Esophagus muscularis mucosa (tissue), 4 donors: ENCODE results near the gene GDA. TPM values are rescaled to one million over a fixed set of nuclear protein-coding genes. Genes with fewer than 3 reads are reported as not detected.

Source experiments
- DNase-seq: peaks from one replicate; pipeline ENCODE4 v3.0.0-alpha.2; 2017; ENCODE audit errors: extremely low spot score
- H3K27ac ChIP-seq, 4 donors: fragments of 200-600 bp; sonication (generic); replicated peaks in 1 of 4; 1 replicate in 3 of 4; 2 replicates in 1 of 4; pipeline ENCODE4 v1.5.1; 2016 to 2019; ENCODE audit warnings: mild to moderate bottlenecking in 1 of 4
- H3K27me3 ChIP-seq, 4 donors: fragments of 200-600 bp; sonication (generic); one replicate each; pipeline versions ENCODE4 v1.5.1 to v1.6.0; 2016 to 2019
- H3K36me3 ChIP-seq, 4 donors: fragments of 200-600 bp; sonication (generic); one replicate each; pipeline ENCODE4 v1.5.1; 2016 to 2019
- H3K4me1 ChIP-seq, 4 donors: fragments of 200-600 bp; sonication (generic); one replicate each; pipeline ENCODE4 v1.5.1; 2016 to 2019
- H3K4me3 ChIP-seq, 4 donors: fragments of 200-600 bp; sonication (generic); 1 replicate in 2 of 4; 2 replicates in 2 of 4; pipeline ENCODE4 v1.5.1; 2016 to 2019; ENCODE audit warnings: mild to moderate bottlenecking in 4 of 4, moderate library complexity in 1 of 4
- H3K9me3 ChIP-seq, 4 donors: fragments of 200-600 bp; sonication (generic); 1 replicate in 3 of 4; 2 replicates in 1 of 4; pipeline ENCODE4 v1.5.1; 2016 to 2019
- EP300 ChIP-seq: sonication (generic); formaldehyde crosslinking; IDR thresholded peaks from one replicate; pipeline ENCODE4 v1.6.1; 2017; ENCODE audit warnings: antibody characterized with exemption
- POLR2A ChIP-seq: fragments of 450-650 bp; IDR thresholded peaks from one replicate; pipeline ENCODE4 v1.6.1; 2017; ENCODE audit warnings: antibody characterized with exemption, moderate library complexity, mild to moderate bottlenecking, low read depth
- POLR2AphosphoS5 ChIP-seq, 2 donors: sonication (generic); formaldehyde crosslinking; IDR thresholded peaks; one replicate each; pipeline ENCODE4 v1.6.1; 2017; ENCODE audit warnings: antibody characterized with exemption in 2 of 2
- WGBS: methylation state at CpG from one replicate; pipeline ENCODE4 v1.1.5; 2018; 5-methylcytosine and 5-hydroxymethylcytosine counted together
- intact Hi-C: fragments of 100-400 bp; cut with DNase I; formaldehyde crosslinking; loops from one replicate; pipeline ENCODE4 v1.15.1; 2023
- total RNA-seq, 4 donors: library from RNA; depleted of rRNA; stranded (reverse); fragments of >200 nt; gene quantifications; one replicate each; pipeline versions ENCODE4 v1.1.0 to v1.2.1, GENCODE V29; 2016
- TF ChIP-seq, protein P1 (sequence below), 3 experiments: fragments of 200-600 bp in 2 of 3; fragments of 450-650 bp in 1 of 3; sonication (generic) in 2 of 3; IDR thresholded peaks; one replicate each; pipeline ENCODE4 v1.5.1; 2017 to 2019; ENCODE audit warnings: antibody characterized with exemption in 3 of 3, mild to moderate bottlenecking in 2 of 3, moderate library complexity in 1 of 3

The GDA gene
- total RNA-seq, result not detected

DNA sequence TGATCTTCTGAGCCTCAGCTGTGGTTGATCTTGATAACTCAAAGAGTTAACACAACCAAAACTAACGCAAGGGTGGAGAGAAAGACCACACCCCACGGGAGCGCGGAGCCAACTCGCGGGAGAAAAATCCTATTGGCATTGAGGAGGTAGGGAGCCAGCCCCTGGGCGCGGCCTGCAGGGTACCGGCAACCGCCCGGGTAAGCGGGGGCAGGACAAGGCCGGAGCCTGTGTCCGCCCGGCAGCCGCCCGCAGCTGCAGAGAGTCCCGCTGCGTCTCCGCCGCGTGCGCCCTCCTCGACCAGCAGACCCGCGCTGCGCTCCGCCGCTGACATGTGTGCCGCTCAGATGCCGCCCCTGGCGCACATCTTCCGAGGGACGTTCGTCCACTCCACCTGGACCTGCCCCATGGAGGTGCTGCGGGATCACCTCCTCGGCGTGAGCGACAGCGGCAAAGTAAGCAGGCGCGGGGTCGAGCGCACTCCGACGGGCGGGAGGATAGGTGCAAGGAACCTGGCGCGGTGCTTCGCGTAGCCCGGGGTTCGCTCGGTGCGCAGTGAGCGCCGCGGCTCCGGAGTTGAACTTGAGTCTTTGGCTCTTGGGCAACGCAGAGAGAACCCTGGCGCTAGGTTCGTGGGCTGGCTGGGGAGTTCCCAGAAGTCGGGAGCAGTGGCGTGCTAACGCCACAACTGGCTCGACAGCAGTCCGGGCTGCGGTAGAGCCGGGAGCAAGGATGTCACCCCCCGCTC, at the start of gene GDA:
Gene GDA (plus strand): TSS at position 210 of the 745 bp plus-strand sequence. CDS start 120 bp downstream, at position 330.
- peaks cover 0 to 53% (median 14%) of the 10 kb centered on the region in 4 donors for H3K27me3 ChIP-seq
- DNase-seq, result no peak
- 0% methylated on average over 27 of the region's 70 CpGs for WGBS
- H3K4me1 ChIP-seq, result peaks cover 0 to 11% (median 8%) of the 10 kb centered on the region in 4 donors
- no peak within 1 kb of the TSS for H3K27ac ChIP-seq
- intact Hi-C loops, result no loop called here
- H3K4me3 ChIP-seq, result peak within 1 kb of the TSS in 1 of 4 donors; percentile 12
- no peak for TF ChIP-seq POLR2A
- H3K36me3 ChIP-seq, result no peaks in the 10 kb centered on the region
- H3K9me3 ChIP-seq, result no peaks in the 10 kb centered on the region

DNA sequence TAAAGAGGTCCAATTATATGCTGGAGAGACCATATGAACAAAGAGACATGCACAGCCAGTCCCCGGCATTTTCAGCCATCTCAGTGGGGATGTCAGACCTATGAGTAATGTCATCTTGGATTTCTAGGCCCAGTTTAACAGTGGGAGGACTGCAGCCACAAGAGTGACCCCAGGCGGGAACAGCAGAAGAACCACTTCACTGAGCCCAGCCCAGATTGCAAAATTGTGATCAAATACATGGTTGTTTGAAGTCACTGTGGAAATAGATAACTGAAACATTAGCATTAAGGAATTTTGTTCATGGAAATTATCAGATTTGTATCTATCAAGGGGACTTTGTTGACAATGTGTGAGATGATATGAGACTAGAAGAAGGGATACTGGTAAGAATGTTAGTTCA, 46.7 kb upstream of the GDA start:
- 90% methylated on average over 2 of the region's 2 CpGs for WGBS
- Histone ChIP-seq H3K9me3 (peaks cover 0 to 12% (median 0%) of the 10 kb centered on the region in 4 donors), H3K27ac (no peak overlapping the region), H3K4me1 (no peaks in the 10 kb centered on the region), H3K27me3 (no peaks in the 10 kb centered on the region), H3K36me3 (no peaks in the 10 kb centered on the region), H3K4me3 (no peak overlapping the region)
- TF ChIP-seq POLR2A, result no peak
- TF ChIP-seq, protein P1, sequence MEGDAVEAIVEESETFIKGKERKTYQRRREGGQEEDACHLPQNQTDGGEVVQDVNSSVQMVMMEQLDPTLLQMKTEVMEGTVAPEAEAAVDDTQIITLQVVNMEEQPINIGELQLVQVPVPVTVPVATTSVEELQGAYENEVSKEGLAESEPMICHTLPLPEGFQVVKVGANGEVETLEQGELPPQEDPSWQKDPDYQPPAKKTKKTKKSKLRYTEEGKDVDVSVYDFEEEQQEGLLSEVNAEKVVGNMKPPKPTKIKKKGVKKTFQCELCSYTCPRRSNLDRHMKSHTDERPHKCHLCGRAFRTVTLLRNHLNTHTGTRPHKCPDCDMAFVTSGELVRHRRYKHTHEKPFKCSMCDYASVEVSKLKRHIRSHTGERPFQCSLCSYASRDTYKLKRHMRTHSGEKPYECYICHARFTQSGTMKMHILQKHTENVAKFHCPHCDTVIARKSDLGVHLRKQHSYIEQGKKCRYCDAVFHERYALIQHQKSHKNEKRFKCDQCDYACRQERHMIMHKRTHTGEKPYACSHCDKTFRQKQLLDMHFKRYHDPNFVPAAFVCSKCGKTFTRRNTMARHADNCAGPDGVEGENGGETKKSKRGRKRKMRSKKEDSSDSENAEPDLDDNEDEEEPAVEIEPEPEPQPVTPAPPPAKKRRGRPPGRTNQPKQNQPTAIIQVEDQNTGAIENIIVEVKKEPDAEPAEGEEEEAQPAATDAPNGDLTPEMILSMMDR (IDR thresholded peaks at IDR 0.05), result no peak
- intact Hi-C loops, result no loop called here
- no peak for DNase-seq

DNA sequence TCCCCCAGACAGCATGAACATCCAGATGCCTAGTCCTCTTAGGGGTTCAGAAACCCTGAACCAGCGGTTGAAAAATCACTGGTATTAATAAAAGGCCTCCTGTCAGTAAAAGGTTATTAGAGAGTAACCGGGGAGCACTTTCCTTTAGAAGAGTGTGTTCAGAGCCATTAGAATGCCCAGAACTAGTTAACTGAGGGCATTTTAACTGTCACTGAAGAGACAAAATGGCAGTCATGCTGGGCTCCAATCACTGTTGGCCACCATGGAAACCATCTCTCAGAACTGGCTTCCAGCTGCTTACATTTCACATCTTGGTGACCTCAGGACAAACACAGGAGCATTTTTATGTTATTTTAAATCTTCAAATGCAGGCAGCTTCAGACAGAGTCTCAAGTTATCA, 36.2 kb upstream of the GDA start:
- no peaks in the 10 kb centered on the region for H3K4me1 ChIP-seq
- no peak for DNase-seq
- intact Hi-C loops, result no loop called here
- TF ChIP-seq POLR2AphosphoS5 (IDR thresholded peaks at IDR 0.05), result no peak
- H3K4me3 ChIP-seq, result no peak overlapping the region
- 84% methylated on average over 2 of the region's 2 CpGs for WGBS
- no peaks in the 10 kb centered on the region for H3K36me3 ChIP-seq
- no peaks in the 10 kb centered on the region for H3K9me3 ChIP-seq
- H3K27me3 ChIP-seq, result no peaks in the 10 kb centered on the region
- H3K27ac ChIP-seq, result no peak overlapping the region

DNA sequence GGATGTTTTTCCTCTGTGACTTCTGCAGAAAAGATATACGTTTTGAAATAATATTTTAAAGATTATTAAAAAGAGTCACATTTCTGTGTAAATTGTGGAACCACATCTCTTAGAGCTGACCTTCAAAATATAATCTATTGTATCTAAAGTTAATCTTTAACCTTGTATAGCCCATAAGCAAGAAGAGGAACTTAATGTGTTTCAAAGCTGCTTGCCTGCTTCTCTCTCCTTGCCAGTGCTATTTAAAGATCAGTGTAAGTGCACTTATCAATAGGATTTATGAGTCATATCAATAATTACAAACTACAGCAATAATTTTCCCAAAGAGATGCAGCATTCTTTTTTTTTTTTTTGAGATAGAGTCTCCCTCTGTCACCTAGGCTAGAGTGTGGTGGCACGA, 29.4 kb upstream of the GDA start:
- H3K9me3 ChIP-seq, result no peaks in the 10 kb centered on the region
- intact Hi-C loops, result no loop called here
- H3K27ac ChIP-seq, result no peak overlapping the region
- WGBS, result 59% methylated on average over 2 of the region's 2 CpGs
- no peaks in the 10 kb centered on the region for H3K4me1 ChIP-seq
- no peaks in the 10 kb centered on the region for H3K36me3 ChIP-seq
- no peaks in the 10 kb centered on the region for H3K27me3 ChIP-seq
- DNase-seq, result no peak
- TF ChIP-seq POLR2A, result no peak
- no peak for TF ChIP-seq POLR2AphosphoS5 (IDR thresholded peaks at IDR 0.05)
- TF ChIP-seq EP300, result no peak
- TF ChIP-seq, protein P1 (IDR thresholded peaks at IDR 0.05), result no peak
- no peak overlapping the region for H3K4me3 ChIP-seq

DNA sequence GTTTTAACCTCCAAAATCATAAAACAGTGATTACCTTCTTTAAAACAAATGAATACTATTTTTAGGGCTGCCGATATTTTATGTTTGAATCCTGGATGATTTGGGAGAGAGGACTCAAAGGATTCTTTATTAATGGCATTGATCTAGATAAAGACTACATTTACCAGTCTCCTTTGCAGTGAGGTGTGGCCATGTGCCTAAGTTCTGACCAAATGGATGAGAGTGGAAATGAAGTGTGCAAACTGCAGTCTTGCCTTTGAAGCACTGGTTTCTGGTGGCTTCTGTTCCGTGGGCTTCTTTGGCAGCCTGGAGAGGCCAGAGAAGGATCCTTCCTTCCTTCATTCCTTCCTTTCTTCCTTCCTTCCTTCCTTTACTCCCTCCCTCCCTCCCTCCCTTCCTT, 24.3 kb upstream of the GDA start:
- no peak for DNase-seq
- no peaks in the 10 kb centered on the region for H3K36me3 ChIP-seq
- WGBS, result 73% methylated on average over 2 of the region's 2 CpGs
- H3K27me3 ChIP-seq, result no peaks in the 10 kb centered on the region
- H3K9me3 ChIP-seq, result no peaks in the 10 kb centered on the region
- no peaks in the 10 kb centered on the region for H3K4me1 ChIP-seq
- H3K4me3 ChIP-seq, result no peak overlapping the region
- intact Hi-C loops, result no loop called here
- no peak overlapping the region for H3K27ac ChIP-seq
- TF ChIP-seq POLR2A (no peak), EP300 (no peak), POLR2AphosphoS5 (IDR thresholded peaks at IDR 0.05) (no peak)
- TF ChIP-seq, protein P1 (IDR thresholded peaks at IDR 0.05), result no peak

DNA sequence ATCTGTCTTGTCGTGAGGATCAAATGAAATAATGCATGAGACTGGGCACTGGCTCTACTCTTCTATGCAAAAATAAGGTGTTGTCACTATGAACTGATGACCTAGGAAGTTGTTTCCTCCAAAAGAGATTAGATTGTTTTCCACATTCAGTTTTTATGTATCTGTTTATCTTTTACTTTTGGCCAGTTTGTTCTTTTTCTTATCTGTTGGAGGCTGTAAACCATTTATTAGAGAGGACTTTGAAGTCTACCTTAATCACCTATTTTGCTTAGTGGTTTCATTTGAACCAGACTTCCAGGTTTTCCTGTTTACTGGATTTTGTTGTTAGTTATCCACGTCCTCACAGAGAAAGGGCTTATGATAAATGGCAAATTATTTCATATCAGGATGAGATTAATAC, 21.5 kb upstream of the GDA start:
- intact Hi-C loops, result no loop called here
- no peaks in the 10 kb centered on the region for H3K9me3 ChIP-seq
- H3K27ac ChIP-seq, result no peak overlapping the region
- H3K36me3 ChIP-seq, result no peaks in the 10 kb centered on the region
- H3K27me3 ChIP-seq, result no peaks in the 10 kb centered on the region
- no peak overlapping the region for H3K4me3 ChIP-seq
- no peak for TF ChIP-seq POLR2AphosphoS5 (IDR thresholded peaks at IDR 0.05)
- no peak for TF ChIP-seq POLR2A
- TF ChIP-seq, protein P1 (IDR thresholded peaks at IDR 0.05), result no peak
- no peak for TF ChIP-seq EP300
- WGBS, result 51% methylated on average over 2 of the region's 2 CpGs
- H3K4me1 ChIP-seq, result no peaks in the 10 kb centered on the region
- no peak for DNase-seq
